H9 (cell line): ENCODE data around the gene WDR64. TPM values are rescaled to one million over a fixed set of nuclear protein-coding genes. Genes with fewer than 3 reads are reported as not detected.
"Not testable (repeated sequence)": the region's sequence is repeated elsewhere in the genome, so short reads cannot be mapped to it uniquely, and the experiment has no call there.

Experiments used
- DNase-seq: peaks from one replicate; pipeline ENCODE4 v3.0.0-alpha.2; 2017
- H2AFZ ChIP-seq: one replicate; pipeline ENCODE4 v1.6.1; 2013; ENCODE audit warnings: mild to moderate bottlenecking, low read length, control low read depth, moderate library complexity
- H2AK5ac ChIP-seq: 2 replicates; pipeline ENCODE4 v1.6.1; 2013; ENCODE audit warnings: low read length, control low read depth, mixed read lengths; ENCODE audit not compliant: insufficient read length
- H2BK120ac ChIP-seq: one replicate; pipeline ENCODE4 v1.6.1; 2013; ENCODE audit warnings: low read depth, mild to moderate bottlenecking, low read length, control low read depth, inconsistent platforms; ENCODE audit not compliant: poor library complexity, severe bottlenecking
- H2BK12ac ChIP-seq: 2 replicates; pipeline ENCODE4 v1.6.1; 2013; ENCODE audit warnings: low read length, control low read depth, mixed read lengths, low read depth; ENCODE audit not compliant: insufficient read length
- H2BK15ac ChIP-seq: 2 replicates; pipeline ENCODE4 v1.6.1; 2013; ENCODE audit warnings: low read depth, low read length, control low read depth
- H2BK20ac ChIP-seq: one replicate; pipeline ENCODE4 v1.6.1; 2013; ENCODE audit warnings: low read depth, mild to moderate bottlenecking, low read length, control low read depth, inconsistent platforms; ENCODE audit not compliant: poor library complexity, severe bottlenecking
- H2BK5ac ChIP-seq: 2 replicates; pipeline ENCODE4 v1.6.1; 2013; ENCODE audit warnings: low read length, control low read depth, mixed read lengths; ENCODE audit not compliant: insufficient read length
- H3K14ac ChIP-seq: 2 replicates; pipeline ENCODE4 v1.6.1; 2013; ENCODE audit warnings: low read length, control low read depth; ENCODE audit not compliant: insufficient read depth
- H3K18ac ChIP-seq: 2 replicates; pipeline ENCODE4 v1.6.1; 2013; ENCODE audit warnings: low read depth, mild to moderate bottlenecking, mixed read lengths, low read length, control low read depth; ENCODE audit not compliant: insufficient read length
- H3K23ac ChIP-seq: 2 replicates; pipeline ENCODE4 v1.6.1; 2013; ENCODE audit warnings: low read length, control low read depth, mixed read lengths, low read depth; ENCODE audit not compliant: insufficient read length
- H3K23me2 ChIP-seq: 2 replicates; pipeline ENCODE4 v1.6.1; 2013; ENCODE audit warnings: low read depth, mild to moderate bottlenecking, mixed read lengths, low read length, control low read depth; ENCODE audit not compliant: insufficient read length, poor library complexity, severe bottlenecking
- H3K27ac ChIP-seq: 2 replicates; pipeline ENCODE4 v1.5.1; 2013; ENCODE audit warnings: low read length, control low read depth, mixed read lengths, low read depth; ENCODE audit not compliant: insufficient read length
- H3K27me3 ChIP-seq: 2 replicates; pipeline ENCODE4 v1.6.1; 2013; ENCODE audit warnings: low read length, control low read depth, inconsistent platforms; ENCODE audit not compliant: insufficient read depth
- H3K4ac ChIP-seq: 2 replicates; pipeline ENCODE4 v1.6.1; 2013; ENCODE audit warnings: low read depth, mild to moderate bottlenecking, control low read depth, inconsistent platforms, low read length, moderate library complexity
- H3K4me1 ChIP-seq: 2 replicates; pipeline ENCODE4 v1.6.1; 2013; ENCODE audit warnings: low read length, control low read depth, inconsistent platforms; ENCODE audit not compliant: insufficient read depth
- H3K4me2 ChIP-seq: 2 replicates; pipeline ENCODE4 v1.6.1; 2013; ENCODE audit warnings: low read length, control low read depth, mixed read lengths; ENCODE audit not compliant: insufficient read length, insufficient read depth
- H3K56ac ChIP-seq: 2 replicates; pipeline ENCODE4 v1.6.1; 2013; ENCODE audit warnings: low read depth, mild to moderate bottlenecking, mixed read lengths, low read length, control low read depth; ENCODE audit not compliant: insufficient read length
- H3K79me1 ChIP-seq: 2 replicates; pipeline ENCODE4 v1.6.1; 2013; ENCODE audit warnings: low read depth, mild to moderate bottlenecking, moderate library complexity, low read length, control low read depth, inconsistent platforms; ENCODE audit not compliant: insufficient read depth, poor library complexity, severe bottlenecking
- H3K79me2 ChIP-seq: 2 replicates; pipeline ENCODE4 v1.6.1; 2013; ENCODE audit warnings: low read length, control low read depth, inconsistent platforms; ENCODE audit not compliant: insufficient read depth
- H3K9ac ChIP-seq: 2 replicates; pipeline ENCODE4 v1.6.1; 2013; ENCODE audit warnings: low read length, control low read depth, mixed read lengths; ENCODE audit not compliant: insufficient read length; ENCODE audit errors: extremely low read depth
- H3K9me3 ChIP-seq: one replicate; pipeline ENCODE4 v1.6.1; 2013; ENCODE audit warnings: low read depth, low read length, inconsistent platforms; ENCODE audit not compliant: control insufficient read depth
- H3T11ph ChIP-seq: one replicate; pipeline ENCODE4 v1.6.1; 2013; ENCODE audit warnings: mild to moderate bottlenecking, low read length, control low read depth, inconsistent platforms
- H4K20me1 ChIP-seq: one replicate; pipeline ENCODE4 v1.6.1; 2013; ENCODE audit not compliant: control insufficient read depth, insufficient read length, insufficient read depth
- H4K5ac ChIP-seq: 2 replicates; pipeline ENCODE4 v1.6.1; 2013; ENCODE audit warnings: low read depth, mild to moderate bottlenecking, mixed read lengths, low read length, control low read depth; ENCODE audit not compliant: insufficient read length
- H4K8ac ChIP-seq: replicated peaks from 2 replicates; pipeline ENCODE4 v1.6.1; 2013; ENCODE audit warnings: low read length, control low read depth, mixed read lengths, low read depth; ENCODE audit not compliant: insufficient read length
- H4K91ac ChIP-seq: 2 replicates; pipeline ENCODE4 v1.6.1; 2013; ENCODE audit warnings: low read depth, mild to moderate bottlenecking, moderate library complexity, mixed read lengths, low read length, control low read depth; ENCODE audit not compliant: insufficient read length
- H3K27ac Mint-ChIP-seq, 3 experiments: 2 replicates in 2 of 3; 3 replicates in 1 of 3; pipeline ENCODE4 v1.8.0; 2020 to 2021; ENCODE audit warnings: mixed read lengths in 3 of 3, mild to moderate bottlenecking in 1 of 3, moderate library complexity in 1 of 3
- H3K27me3 Mint-ChIP-seq: 2 replicates; pipeline ENCODE4 v1.8.0; 2021; ENCODE audit warnings: low read depth, mild to moderate bottlenecking, moderate library complexity, mixed read lengths
- H3K36me3 Mint-ChIP-seq, 3 experiments: 2 replicates in 2 of 3; 3 replicates in 1 of 3; pipeline ENCODE4 v1.8.0; 2020 to 2021; ENCODE audit warnings: low read depth in 3 of 3, mixed read lengths in 3 of 3; ENCODE audit not compliant: insufficient read depth in 1 of 3
- H3K4me1 Mint-ChIP-seq, 2 experiments: 2 replicates each; pipeline ENCODE4 v1.8.0; 2020; ENCODE audit warnings: mixed read lengths in 2 of 2
- H3K4me3 Mint-ChIP-seq, 2 experiments: 2 replicates in 1 of 2; 3 replicates in 1 of 2; pipeline ENCODE4 v1.8.0; 2020 to 2021; ENCODE audit warnings: mild to moderate bottlenecking in 2 of 2, mixed read lengths in 2 of 2, moderate library complexity in 1 of 2
- H3K9me3 Mint-ChIP-seq, 2 experiments: 2 replicates in 1 of 2; 3 replicates in 1 of 2; pipeline ENCODE4 v1.8.0; 2020; ENCODE audit warnings: mild to moderate bottlenecking in 2 of 2, mixed read lengths in 2 of 2, moderate library complexity in 1 of 2
- WGBS: extraction: QIAGEN DNeasy Blood & Tissue Kit; methylation state at CpG from one replicate; pipeline ENCODE4 v1.1.7; 2013; ENCODE audit warnings: missing lambda C conversion rate, low lambda C conversion rate, mixed read lengths; ENCODE audit not compliant: insufficient read length; ENCODE audit errors: extremely low coverage; 5-methylcytosine and 5-hydroxymethylcytosine counted together
- total RNA-seq: library from RNA; stranded (reverse); gene quantifications from 2 replicates; pipeline ENCODE4 v1.2.1, GENCODE V29; 2021
- TF ChIP-seq, protein P1 (sequence below): fragments of 200-600 bp; sonication (generic); conservative IDR thresholded peaks from 3 replicates; pipeline ENCODE4 v1.8.0; 2021; ENCODE audit warnings: antibody characterized with exemption, mild to moderate bottlenecking

WDR64 gene
- total RNA-seq, 1 experiment from 2014 or later = not detected

DNA sequence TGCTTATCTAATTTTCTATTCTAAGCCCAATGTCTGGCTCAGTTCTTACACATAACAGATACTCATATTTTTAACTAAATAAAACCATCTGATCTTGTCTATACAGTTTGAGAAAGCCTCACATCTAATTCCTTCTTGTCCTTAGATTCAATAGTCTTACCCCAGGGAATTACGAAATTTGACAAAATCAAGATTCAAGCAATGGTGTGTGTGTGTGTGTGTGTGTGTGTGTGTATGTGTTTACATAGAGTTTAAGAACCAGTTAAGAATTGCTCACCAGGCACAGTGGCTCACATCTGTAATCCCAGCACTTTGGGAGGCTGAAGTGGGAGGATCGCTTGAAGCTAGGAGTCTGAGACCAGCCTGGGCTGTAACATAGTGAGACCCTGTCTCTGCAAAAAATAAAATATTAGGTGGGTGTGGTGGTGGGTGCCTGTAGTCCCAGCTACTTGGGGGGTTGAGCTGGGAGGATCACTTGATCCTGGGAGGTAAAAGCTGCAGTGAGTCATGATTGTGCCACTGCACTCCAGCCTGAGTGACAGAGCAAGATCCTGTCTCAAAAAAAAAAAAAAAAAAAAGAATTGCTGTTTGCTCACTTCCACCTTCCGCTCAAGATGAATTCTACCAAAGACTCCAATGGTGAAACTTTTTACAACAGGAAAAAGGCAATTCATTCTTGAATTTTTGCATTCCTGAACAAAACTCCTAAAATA, 6.2 kb downstream of the WDR64 start:
- no peak overlapping the region for H2BK5ac ChIP-seq
- 0 out of 7 replicates have a peak overlapping the region, but pooled peaks of 1 of the 3 experiments have one; percentile 32 for H3K27ac Mint-ChIP-seq

GRCh38 chr1:241659016-241659415, 6.9 kb downstream of the WDR64 start:
- H4K91ac ChIP-seq = not testable (repeated sequence)
- WGBS = no CpG with 5 or more reads among the region's 2 CpGs

More for the DNA sequence above, 6.2 kb downstream of the WDR64 start:
- no peak overlapping the region for H4K91ac ChIP-seq
- no peak overlapping the region for H3K27ac ChIP-seq
- no peaks in the 10 kb centered on the region for H3K23me2 ChIP-seq
- H3T11ph ChIP-seq = no peak overlapping the region
- Mint-ChIP-seq H3K27me3 (no peaks in the 10 kb centered on the region), H3K9me3 (no peaks in the 10 kb centered on the region), H3K4me3 (no peak overlapping the region), H3K4me1 (peaks cover 0 to 1% of the 10 kb centered on the region in 2 experiments; a peak in 2 of 4 replicates), H3K36me3 (no peaks in the 10 kb centered on the region)
- WGBS = no CpG with 5 or more reads among the region's 3 CpGs
- no peak for DNase-seq
- H4K20me1 ChIP-seq = no peaks in the 10 kb centered on the region
- no peaks in the 10 kb centered on the region for H3K4me1 ChIP-seq
- no peak overlapping the region for H2AFZ ChIP-seq
- TF ChIP-seq, protein P1, sequence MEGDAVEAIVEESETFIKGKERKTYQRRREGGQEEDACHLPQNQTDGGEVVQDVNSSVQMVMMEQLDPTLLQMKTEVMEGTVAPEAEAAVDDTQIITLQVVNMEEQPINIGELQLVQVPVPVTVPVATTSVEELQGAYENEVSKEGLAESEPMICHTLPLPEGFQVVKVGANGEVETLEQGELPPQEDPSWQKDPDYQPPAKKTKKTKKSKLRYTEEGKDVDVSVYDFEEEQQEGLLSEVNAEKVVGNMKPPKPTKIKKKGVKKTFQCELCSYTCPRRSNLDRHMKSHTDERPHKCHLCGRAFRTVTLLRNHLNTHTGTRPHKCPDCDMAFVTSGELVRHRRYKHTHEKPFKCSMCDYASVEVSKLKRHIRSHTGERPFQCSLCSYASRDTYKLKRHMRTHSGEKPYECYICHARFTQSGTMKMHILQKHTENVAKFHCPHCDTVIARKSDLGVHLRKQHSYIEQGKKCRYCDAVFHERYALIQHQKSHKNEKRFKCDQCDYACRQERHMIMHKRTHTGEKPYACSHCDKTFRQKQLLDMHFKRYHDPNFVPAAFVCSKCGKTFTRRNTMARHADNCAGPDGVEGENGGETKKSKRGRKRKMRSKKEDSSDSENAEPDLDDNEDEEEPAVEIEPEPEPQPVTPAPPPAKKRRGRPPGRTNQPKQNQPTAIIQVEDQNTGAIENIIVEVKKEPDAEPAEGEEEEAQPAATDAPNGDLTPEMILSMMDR = no peak
- H2BK12ac ChIP-seq = no peak overlapping the region
- H3K4ac ChIP-seq = no peak overlapping the region
- no peaks in the 10 kb centered on the region for H3K9me3 ChIP-seq
- H2BK20ac ChIP-seq = no peak overlapping the region
- no peak overlapping the region for H3K56ac ChIP-seq
- H2BK120ac ChIP-seq = no peak overlapping the region
- no peak overlapping the region for H2AK5ac ChIP-seq
- H2BK15ac ChIP-seq = no peak overlapping the region
- H4K5ac ChIP-seq = no peak overlapping the region
- no peak overlapping the region for H3K9ac ChIP-seq
- no peak overlapping the region for H4K8ac ChIP-seq
- H3K79me2 ChIP-seq = no peaks in the 10 kb centered on the region
- H3K18ac ChIP-seq = no peak overlapping the region
- H3K14ac ChIP-seq = no peak overlapping the region
- H3K4me2 ChIP-seq = no peak overlapping the region
- H3K27me3 ChIP-seq = no peaks in the 10 kb centered on the region
- no peak overlapping the region for H3K23ac ChIP-seq
- no peaks in the 10 kb centered on the region for H3K79me1 ChIP-seq

More at GRCh38 chr1:241659016-241659415, 6.9 kb downstream of the WDR64 start:
- H2BK20ac ChIP-seq, H2BK5ac ChIP-seq, H3K23me2 ChIP-seq, H2AK5ac ChIP-seq, H3K4ac ChIP-seq, H3K9ac ChIP-seq, H3K14ac ChIP-seq, H3K4me1 ChIP-seq, H2BK120ac ChIP-seq, H3K27ac Mint-ChIP-seq, H3K9me3 Mint-ChIP-seq, DNase-seq, H2AFZ ChIP-seq, H3K4me3 Mint-ChIP-seq, H3K4me1 Mint-ChIP-seq, H3K36me3 Mint-ChIP-seq, H3K18ac ChIP-seq, H4K8ac ChIP-seq, H4K20me1 ChIP-seq, H2BK15ac ChIP-seq, H3K4me2 ChIP-seq, H3K79me2 ChIP-seq, H3K23ac ChIP-seq, H2BK12ac ChIP-seq, H3K56ac ChIP-seq, H3K27ac ChIP-seq, H3K27me3 Mint-ChIP-seq, H3K27me3 ChIP-seq, H4K5ac ChIP-seq, H3K79me1 ChIP-seq, H3K9me3 ChIP-seq, H3T11ph ChIP-seq: not testable (repeated sequence)
